ENCODE data around the gene HMGN1. TPM values are rescaled to one million over a fixed set of nuclear protein-coding genes. Genes with fewer than 3 reads are reported as not detected.

HMGN1 gene
- total and polyA plus RNA-seq, 8 donors = 161 to 700 (median 674) TPM

- no peak for TF ChIP-seq CTCF (IDR thresholded peaks at IDR 0.05)
- intact Hi-C loops (cut with DNase I) = no loop called here
- no peak for ATAC-seq
Measured at GRCh38 chr21:39341249-39341923, 7.5 kb downstream of the HMGN1 start.

GRCh38 chr21:39340687-39341086 lies 8.2 kb downstream of the HMGN1 start:
- Histone ChIP-seq H3K4me3 (no peak overlapping the region), H3K4me1 (peaks cover under 1% of the 10 kb centered on the region in 2 donors), H3K9me3 (no peaks in the 10 kb centered on the region), H3K27me3 (no peaks in the 10 kb centered on the region), H3K27ac (no peak overlapping the region), H3K36me3 (peaks cover 2 to 30% of the 10 kb centered on the region in 2 donors)
- intact Hi-C loops (cut with DNase I) = no loop called here
- no peak for TF ChIP-seq CTCF (IDR thresholded peaks at IDR 0.05)
- no peak for ATAC-seq
- DNase-seq = no peak

More at GRCh38 chr21:39341249-39341923, 7.5 kb downstream of the HMGN1 start:
- no peak for DNase-seq
- Histone ChIP-seq H3K4me1 (peaks cover 7% of the 10 kb centered on the region in 2 donors), H3K27me3 (no peaks in the 10 kb centered on the region), H3K27ac (no peak overlapping the region), H3K36me3 (peaks cover 2 to 30% of the 10 kb centered on the region in 2 donors), H3K9me3 (no peaks in the 10 kb centered on the region), H3K4me3 (no peak overlapping the region)

GRCh38 chr21:39339231-39339630 lies 9.7 kb downstream of the HMGN1 start:
- H3K4me1 ChIP-seq = no peaks in the 10 kb centered on the region
- TF ChIP-seq CTCF (IDR thresholded peaks at IDR 0.05) = no peak
- peaks cover 0 to 30% of the 10 kb centered on the region in 2 donors for H3K36me3 ChIP-seq
- no peaks in the 10 kb centered on the region for H3K27me3 ChIP-seq
- H3K4me3 ChIP-seq = no peak overlapping the region
- no peak overlapping the region for H3K27ac ChIP-seq
- ATAC-seq (no peak), DNase-seq (no peak)
- H3K9me3 ChIP-seq = no peaks in the 10 kb centered on the region
- intact Hi-C loops (cut with DNase I) = no loop called here

- DNase-seq (no peak), ATAC-seq (no peak)
- peaks cover 0 to 9% of the 10 kb centered on the region in 2 donors for H3K36me3 ChIP-seq
- H3K4me3 ChIP-seq = no peak overlapping the region
- H3K27me3 ChIP-seq = no peaks in the 10 kb centered on the region
- H3K9me3 ChIP-seq = no peaks in the 10 kb centered on the region
- no peak for TF ChIP-seq CTCF (IDR thresholded peaks at IDR 0.05)
- H3K27ac ChIP-seq = no peak overlapping the region
- intact Hi-C loops (cut with DNase I) = no loop called here
- no peaks in the 10 kb centered on the region for H3K4me1 ChIP-seq
Measured at GRCh38 chr21:39336457-39337008, 12.4 kb downstream of the HMGN1 start.

GRCh38 chr21:39334611-39335010 lies 14.3 kb downstream of the HMGN1 start:
- DNase-seq = no peak
- H3K9me3 ChIP-seq = no peaks in the 10 kb centered on the region
- no peaks in the 10 kb centered on the region for H3K27me3 ChIP-seq
- no peak for ATAC-seq
- intact Hi-C loops (cut with DNase I) = no loop called here
- H3K27ac ChIP-seq = no peak overlapping the region
- H3K4me1 ChIP-seq = no peaks in the 10 kb centered on the region
- H3K36me3 ChIP-seq = no peaks in the 10 kb centered on the region
- TF ChIP-seq CTCF (IDR thresholded peaks at IDR 0.05) = no peak
- no peak overlapping the region for H3K4me3 ChIP-seq
